ENCODE measurements around the gene EGFLAM. TPM values are rescaled to one million over a fixed set of nuclear protein-coding genes. Genes with fewer than 3 reads are reported as not detected.

EGFLAM gene
- total RNA-seq, 1 experiment from 2014 or later = 45.4 TPM

DNA sequence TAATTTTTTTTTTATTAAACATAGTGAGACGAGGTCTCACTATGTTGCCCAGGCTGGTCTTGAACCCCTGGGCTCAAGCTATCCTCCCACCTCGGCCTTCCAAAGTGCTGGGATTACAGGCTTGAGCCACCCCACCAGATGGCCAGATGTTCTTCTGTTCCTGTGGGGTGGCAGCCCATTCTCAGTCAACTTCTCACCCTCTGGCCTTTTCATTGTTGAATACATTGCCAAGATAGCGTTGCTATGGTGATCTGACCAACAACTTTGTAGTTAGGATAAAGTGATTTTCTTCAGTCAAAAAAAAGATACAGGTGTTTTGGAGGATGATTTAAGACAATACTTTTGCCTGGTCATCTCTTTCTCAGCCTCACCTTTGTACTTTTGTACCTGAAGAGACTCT, 109.1 kb downstream of the EGFLAM start:
- no peak for DNase-seq (ENCODE audit: low spot score)
- Histone ChIP-seq H3K4me1 (ENCODE audit: insufficient read depth, low read length, poor library complexity, severe bottlenecking) (no peaks in the 10 kb centered on the region), H3K36me3 (ENCODE audit: insufficient read depth, low read length, poor library complexity, severe bottlenecking) (no peaks in the 10 kb centered on the region), H3K4me3 (ENCODE audit: low read depth, low read length, poor library complexity, severe bottlenecking) (no peak overlapping the region), H3K27ac (ENCODE audit: low read depth, low read length, poor library complexity, severe bottlenecking) (no peak overlapping the region), H3K27me3 (replicated peaks; ENCODE audit: insufficient read depth, low read depth, low read length, poor library complexity) (no peaks in the 10 kb centered on the region), H3K9me3 (ENCODE audit: low read depth, low read length, poor library complexity, severe bottlenecking) (no peaks in the 10 kb centered on the region)
- intact Hi-C loops (cut with micrococcal nuclease; ENCODE audit: unreplicated experiment) = no loop called here
- POLR2A ChIA-PET (ENCODE audit: low non-redundant PET) = no interaction called here
- no peak for TF ChIP-seq EZH2 (IDR thresholded peaks at IDR 0.05; ENCODE audit: borderline replicate concordance, low read depth, low read length, poor library complexity, severe bottlenecking)
- TF ChIP-seq CTCF (conservative IDR thresholded peaks at IDR 0.05; ENCODE audit: low read depth, low read length) = no peak
- no TSS peak for BruUV-seq (replicated peaks)
- CTCF ChIA-PET = no interaction called here

DNA sequence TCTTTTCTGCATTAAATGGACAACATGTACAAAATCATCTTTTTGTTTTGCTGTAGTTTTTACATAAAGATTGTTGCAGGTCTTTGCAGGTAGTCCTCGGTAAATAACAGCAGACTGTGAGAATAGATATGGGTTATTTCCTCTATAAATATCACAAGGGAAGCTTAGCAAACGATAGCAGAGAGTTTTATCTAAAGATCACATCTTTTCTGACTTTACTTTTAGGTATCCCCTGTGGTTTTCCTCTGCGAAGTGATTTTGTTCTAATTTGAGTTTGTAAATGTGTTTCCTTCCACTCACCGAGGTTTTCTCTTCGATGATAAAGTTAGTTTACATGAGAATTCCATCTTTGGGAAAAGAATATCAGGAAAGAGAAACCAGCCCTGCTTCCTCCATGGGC, 109.6 kb downstream of the EGFLAM start:
- DNase-seq (ENCODE audit: low spot score) = no peak
- Histone ChIP-seq H3K4me3 (ENCODE audit: low read depth, low read length, poor library complexity, severe bottlenecking) (no peak overlapping the region), H3K27me3 (replicated peaks; ENCODE audit: insufficient read depth, low read depth, low read length, poor library complexity) (no peaks in the 10 kb centered on the region), H3K27ac (ENCODE audit: low read depth, low read length, poor library complexity, severe bottlenecking) (no peak overlapping the region), H3K9me3 (ENCODE audit: low read depth, low read length, poor library complexity, severe bottlenecking) (no peaks in the 10 kb centered on the region), H3K4me1 (ENCODE audit: insufficient read depth, low read length, poor library complexity, severe bottlenecking) (no peaks in the 10 kb centered on the region), H3K36me3 (ENCODE audit: insufficient read depth, low read length, poor library complexity, severe bottlenecking) (no peaks in the 10 kb centered on the region)
- ChIA-PET POLR2A (ENCODE audit: low non-redundant PET) (no interaction called here), CTCF (no interaction called here)
- no peak for TF ChIP-seq EZH2 (IDR thresholded peaks at IDR 0.05; ENCODE audit: borderline replicate concordance, low read depth, low read length, poor library complexity, severe bottlenecking)
- no peak for TF ChIP-seq CTCF (conservative IDR thresholded peaks at IDR 0.05; ENCODE audit: low read depth, low read length)
- intact Hi-C loops (cut with micrococcal nuclease; ENCODE audit: unreplicated experiment) = no loop called here
- no TSS peak for BruUV-seq (replicated peaks)

DNA sequence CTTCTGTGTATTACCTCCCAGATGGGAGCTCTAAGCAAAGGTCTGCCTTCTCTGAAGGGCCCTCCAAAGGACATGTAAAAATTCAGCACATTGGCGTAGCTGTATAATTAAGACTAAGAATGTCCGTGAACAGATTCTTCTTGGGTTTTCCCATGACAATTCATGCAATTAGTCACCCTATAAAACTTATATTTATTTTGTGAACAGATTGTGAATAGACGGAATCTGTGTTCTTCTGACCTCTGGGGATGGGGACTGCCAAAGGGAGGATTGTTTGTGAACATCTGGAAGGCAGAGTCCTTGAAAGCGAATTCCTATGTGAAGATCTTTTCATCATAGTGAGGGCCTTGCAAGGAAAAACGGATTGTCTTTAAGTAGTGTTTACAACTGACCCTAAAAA, 111.3 kb downstream of the EGFLAM start:
- H3K4me3 ChIP-seq (ENCODE audit: low read depth, low read length, poor library complexity, severe bottlenecking) = no peak overlapping the region
- peaks cover 6% of the 10 kb centered on the region for H3K4me1 ChIP-seq (ENCODE audit: insufficient read depth, low read length, poor library complexity, severe bottlenecking)
- TF ChIP-seq EZH2 (IDR thresholded peaks at IDR 0.05; ENCODE audit: borderline replicate concordance, low read depth, low read length, poor library complexity, severe bottlenecking) (no peak), CTCF (conservative IDR thresholded peaks at IDR 0.05; ENCODE audit: low read depth, low read length) (no peak)
- POLR2A ChIA-PET (ENCODE audit: low non-redundant PET) = no interaction called here
- no peaks in the 10 kb centered on the region for H3K9me3 ChIP-seq (ENCODE audit: low read depth, low read length, poor library complexity, severe bottlenecking)
- H3K27me3 ChIP-seq (replicated peaks; ENCODE audit: insufficient read depth, low read depth, low read length, poor library complexity) = no peaks in the 10 kb centered on the region
- no TSS peak for BruUV-seq (replicated peaks)
- CTCF ChIA-PET = no interaction called here
- no peaks in the 10 kb centered on the region for H3K36me3 ChIP-seq (ENCODE audit: insufficient read depth, low read length, poor library complexity, severe bottlenecking)
- intact Hi-C loops (cut with micrococcal nuclease; ENCODE audit: unreplicated experiment) = no loop called here
- H3K27ac ChIP-seq (ENCODE audit: low read depth, low read length, poor library complexity, severe bottlenecking) = no peak overlapping the region
- no peak for DNase-seq (ENCODE audit: low spot score)
